HG02981 (cell line): ENCODE data around the gene GPR87.

ENCODE experiments used
- ATAC-seq: cut with Tn5 transposase; IDR thresholded peaks from one replicate; pipeline ENCODE4 v1.9.1; 2021; ENCODE audit warnings: mild to moderate bottlenecking, moderate library complexity; ENCODE audit not compliant: unreplicated experiment

GPR87 gene

DNA sequence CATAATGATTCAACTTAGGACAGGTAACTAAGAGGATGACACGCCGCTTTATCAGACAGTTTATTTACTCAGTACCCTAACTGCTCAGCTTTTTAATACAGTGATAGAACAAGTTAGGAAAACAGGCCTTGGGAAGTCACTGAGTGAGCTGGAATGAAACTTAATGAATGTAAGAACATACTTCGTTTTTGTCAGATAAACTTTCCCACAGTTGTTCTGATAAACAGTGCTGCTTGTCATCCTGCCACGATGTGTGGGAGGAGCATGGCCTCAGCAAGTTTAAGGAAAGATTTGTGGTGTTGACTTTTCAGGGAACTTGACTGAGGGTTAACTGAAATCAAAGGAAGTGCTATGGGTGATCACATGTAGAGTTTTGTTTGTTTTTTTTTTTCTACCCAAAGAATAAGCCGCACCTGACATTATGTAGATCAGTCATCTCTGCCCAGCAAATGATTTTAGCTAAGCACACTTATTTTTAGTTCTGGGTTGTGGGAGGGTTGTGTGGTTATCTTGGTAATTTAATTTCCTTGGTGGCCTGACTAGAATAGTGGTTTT, 32.6 kb downstream of the GPR87 start:
- ATAC-seq = no peak

DNA sequence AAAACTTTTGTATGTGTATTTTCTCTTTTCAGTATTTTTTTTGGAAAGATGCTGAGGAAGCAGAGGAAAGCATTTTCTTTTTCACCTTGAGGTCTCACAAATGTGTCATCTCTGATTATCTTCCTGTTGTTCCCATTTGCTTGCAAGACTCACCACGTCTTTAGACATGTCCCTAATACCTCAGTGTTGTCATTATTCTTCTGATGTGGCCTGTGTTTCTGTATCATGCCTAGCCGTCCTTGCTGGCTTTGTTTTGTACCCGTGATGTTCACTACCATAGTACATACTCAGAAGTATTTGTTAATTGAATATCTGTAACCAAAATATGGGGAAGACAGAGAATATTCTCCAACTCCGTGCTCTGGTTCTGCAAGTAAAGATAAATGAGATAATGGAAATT, 33.2 kb downstream of the GPR87 start:
- ATAC-seq = no peak

DNA sequence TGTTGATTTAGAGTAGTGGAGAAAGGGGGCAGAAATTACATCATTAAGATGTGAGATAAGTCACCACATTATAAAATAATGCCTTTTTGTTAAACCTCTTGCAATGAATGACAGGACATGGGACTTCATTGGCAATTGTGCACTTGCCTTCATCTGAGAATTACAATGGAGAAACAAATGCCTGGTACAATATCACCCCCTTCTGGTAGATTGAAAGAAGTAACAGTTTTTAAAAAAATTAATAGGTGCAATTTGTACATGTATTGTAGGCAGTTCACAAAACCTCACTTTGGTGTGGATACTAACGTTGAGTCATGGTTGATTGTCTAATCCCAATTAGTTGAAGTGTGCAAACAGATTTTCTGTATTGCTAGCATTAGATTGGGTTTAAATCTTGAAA, 33.7 kb downstream of the GPR87 start:
- ATAC-seq = no peak

DNA sequence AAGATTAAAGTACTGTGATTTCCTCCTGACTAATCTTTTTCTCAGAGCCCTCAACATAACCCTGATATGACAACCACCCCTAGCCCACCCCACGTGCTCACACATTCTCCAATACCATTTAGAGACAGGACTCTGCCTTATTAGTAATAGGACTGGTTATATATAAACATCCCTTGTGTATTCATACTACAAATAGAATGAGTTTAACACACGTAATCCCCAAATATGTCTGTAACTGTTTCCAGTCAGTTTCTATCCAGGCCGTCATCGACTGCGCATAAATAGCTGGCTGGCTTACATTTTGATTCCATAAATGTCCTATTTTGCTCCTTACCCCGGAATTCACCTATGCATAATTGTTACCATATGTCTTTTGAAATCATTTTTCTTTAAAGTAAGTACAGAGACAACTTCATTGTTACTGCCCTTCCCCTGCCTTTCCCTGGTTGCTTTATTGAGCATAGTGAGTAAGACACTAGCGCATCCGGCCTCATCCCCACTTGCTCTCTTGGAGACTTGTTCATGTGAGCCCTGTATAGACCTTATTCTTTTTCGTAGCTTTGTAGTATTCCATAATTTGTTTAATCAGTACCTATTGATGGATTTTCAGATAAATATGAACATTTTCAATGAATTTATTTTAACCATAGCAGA, 34.8 kb downstream of the GPR87 start:
- no peak for ATAC-seq

DNA sequence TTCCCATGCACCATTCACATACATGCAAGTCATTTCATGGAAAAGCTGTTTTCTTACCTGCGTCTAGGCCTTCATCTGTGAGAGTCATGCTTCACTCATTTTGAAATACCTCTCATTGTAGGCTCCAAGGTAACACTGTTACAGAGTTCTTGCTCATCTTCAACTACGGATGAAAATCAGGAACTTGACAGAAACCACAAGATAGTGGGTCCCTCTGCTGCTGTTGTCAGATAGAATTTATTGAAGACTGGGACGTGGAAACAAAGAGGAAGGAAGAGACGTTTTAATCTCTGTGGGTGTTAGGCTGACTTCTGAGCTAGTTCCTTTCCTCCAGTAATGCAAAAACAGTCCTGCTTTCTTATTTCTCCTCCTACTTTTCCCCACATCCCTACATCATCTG, 38.4 kb downstream of the GPR87 start, which contains the start of gene P2RY14:
P2RY14 (minus strand) TSS at position 313 of the 400 bp plus-strand sequence. CDS start 64,226 bp downstream, outside the sequence.
- no peak for ATAC-seq

DNA sequence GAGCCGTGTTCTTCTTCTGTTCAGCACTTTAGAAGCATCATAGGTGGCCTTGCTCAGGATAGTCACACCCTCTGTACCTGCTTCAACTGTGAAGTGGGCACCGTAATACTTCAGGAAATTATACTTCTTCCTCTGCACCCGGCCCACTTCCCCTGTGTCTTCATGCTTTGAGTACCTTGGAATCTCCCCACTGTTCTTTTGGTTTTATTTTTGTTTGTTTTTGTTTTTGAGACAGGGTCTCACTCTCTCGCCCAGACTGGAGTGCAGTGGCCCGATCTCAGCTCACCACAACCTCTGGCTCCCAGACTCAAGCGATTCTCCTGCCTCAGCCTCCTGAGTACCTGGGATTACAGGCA, 40.0 kb downstream of the GPR87 start:
- peak; percentile 60 for ATAC-seq

DNA sequence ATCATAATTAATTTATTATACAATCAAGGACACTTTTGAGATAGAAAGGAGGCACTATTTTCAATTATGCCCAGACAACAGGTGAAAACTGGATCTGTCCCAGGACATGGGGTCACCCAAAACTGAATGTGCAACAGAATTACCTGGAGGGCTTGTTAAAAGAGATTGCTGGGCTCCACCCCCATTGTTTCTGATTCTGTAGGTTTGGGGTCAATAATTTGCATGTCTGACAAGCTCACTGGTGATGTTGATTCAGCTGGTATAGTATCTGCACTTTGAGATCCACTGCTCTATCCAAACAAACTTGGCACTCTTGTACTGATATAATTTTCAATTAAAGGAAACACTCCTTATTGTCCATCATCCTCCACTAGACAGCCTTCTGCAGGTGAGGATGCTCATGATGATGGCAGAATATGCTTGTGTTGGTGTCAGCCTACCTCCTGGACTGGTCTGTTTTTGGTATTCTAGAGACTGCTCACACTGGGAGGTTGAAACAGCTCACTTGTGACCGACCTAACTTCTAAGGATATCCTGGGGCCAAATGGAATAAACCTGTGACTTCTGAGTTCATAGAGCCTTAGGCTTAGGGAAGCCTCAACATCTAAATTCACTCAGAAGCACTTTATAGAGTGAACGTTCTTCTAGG, 40.5 kb downstream of the GPR87 start:
- peak; percentile 30 for ATAC-seq

DNA sequence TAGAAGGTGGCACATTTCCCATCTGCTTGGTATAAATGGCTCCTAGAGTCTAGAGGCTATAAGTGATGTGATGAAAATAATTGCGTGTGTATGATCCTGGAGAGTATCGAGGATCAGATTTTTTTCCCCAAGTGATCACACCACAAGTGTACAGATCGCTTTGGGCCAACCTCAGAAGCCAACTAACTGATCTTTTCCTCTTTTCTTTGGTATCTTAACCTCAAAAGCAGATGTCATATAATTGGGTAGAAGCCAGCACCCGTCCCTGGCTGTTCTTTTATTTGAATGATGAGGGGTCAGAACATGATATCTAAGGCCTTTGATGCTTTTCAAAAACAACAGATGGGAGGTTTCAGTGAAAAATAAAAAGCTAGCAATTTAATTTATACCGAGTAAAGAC, 41.5 kb downstream of the GPR87 start:
- no peak for ATAC-seq

DNA sequence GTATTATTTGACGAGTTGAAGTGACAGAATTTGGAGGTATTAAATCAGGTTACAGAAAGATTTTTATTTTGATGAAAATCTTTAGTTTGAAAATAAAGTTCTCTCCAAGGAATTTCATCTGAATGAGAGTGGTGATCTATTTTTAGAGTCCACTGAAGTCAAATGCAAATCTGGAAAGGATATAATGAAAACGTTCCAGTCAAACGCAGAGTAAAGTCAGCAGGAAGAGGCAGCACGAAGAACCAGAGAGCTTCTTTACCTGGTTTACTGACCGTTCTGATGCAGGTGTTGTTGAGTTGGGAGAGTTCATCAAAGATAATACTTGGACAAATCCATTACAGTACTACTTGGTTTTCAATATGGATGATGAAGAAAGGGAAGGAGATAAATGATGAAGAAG, 47.0 kb downstream of the GPR87 start:
- no peak for ATAC-seq

DNA sequence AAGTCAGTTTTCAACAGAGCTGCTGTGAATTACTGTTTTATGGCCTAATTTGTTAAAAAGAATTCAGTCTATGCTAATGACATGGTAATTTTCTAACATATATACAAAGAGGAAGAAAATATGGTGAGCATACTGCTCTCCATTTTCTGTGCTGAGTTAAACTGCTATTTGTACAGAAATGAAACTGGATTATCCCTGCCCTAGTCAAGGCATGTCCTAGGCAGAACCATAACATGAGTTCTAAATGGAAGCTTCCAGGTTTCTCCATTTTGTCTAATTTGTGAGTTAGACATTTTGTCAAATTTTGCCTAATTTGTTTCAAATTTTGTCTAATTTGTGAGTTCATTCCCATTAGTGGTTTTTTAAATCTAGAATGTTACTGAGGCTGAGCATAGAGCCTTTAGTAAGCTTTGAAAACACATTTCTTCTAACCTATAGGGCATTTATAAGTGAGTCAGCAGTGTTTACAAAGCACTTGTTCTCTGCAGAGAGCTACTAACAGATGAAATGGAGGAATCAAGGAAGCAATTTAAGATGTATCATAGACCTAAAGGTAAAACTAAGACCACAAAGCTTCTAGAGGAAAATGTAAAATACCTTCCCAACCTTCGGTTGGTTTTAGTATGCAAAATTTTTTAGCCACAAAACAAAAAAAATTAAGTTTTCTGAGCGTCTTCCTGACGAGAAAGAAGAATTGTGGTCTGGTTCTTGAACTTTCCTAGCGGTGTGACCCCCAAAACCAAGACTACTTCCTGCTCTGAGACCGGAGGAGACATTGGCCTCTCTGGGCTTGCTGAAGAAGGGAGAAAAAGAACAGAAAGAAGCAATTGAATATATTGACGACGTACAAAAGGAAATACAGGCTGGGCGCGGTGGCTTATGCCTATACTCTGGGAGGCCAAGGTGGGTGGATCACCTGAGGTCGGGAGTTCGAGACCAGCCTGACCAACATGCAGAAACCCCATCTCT, 48.1 kb downstream of the GPR87 start:
- peak; percentile 52 for ATAC-seq

DNA sequence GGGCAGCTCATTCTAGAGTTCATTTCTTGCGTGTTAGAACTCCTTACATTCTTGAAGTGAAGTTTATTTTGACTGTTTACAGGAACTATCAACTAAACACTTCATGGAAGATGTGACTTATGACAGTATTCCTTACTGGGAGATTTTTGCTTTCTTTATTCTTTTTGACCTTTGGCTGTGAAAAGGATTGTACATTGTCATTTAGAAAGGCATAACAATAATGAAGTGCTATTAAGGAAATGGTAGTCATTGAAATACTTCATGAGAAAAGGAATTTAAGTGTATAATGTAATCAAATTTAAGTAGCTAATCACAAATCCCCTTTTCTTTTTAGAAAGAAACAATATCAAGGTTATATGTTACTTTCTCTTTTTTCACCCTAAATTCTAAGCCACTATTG, 49.6 kb downstream of the GPR87 start:
- ATAC-seq = no peak

DNA sequence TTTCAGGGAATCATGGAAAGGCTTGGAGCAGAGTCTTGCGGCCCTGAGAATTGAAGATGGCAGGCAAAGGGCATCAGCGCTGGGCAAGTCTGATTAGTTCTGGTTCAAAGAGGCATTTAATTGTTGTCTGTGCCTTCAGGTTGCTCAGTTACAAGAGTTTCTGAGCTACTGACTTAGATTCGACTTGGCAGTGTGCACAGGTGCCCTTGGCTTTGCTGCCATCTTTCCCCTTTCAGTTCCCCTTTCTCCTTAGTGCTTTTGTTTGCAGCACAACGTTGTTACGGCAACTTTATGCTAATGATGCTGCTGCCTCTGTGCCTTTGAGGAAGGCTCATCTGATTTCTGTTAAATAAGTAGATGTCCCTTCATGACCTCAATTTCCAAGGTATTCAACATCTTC, 50.8 kb downstream of the GPR87 start:
- peak; percentile 96 for ATAC-seq

DNA sequence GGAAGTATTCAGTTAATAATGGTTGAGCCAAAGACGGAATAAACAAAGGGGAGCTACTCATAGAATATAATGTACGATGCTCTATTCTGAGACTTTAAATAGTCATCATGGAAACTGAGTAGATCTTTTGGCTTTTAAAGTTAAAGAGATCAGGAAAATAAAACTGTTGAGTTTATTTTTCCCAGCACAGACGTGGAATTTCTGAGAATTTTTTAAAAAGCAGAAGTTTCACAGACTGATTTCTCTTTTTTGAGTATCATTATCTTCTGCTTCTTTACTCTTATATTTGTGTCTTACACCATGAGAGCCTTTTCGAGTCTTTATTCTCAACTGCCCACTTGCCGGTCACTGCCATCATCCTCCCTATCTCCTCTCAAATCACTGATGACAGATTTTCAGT, 51.5 kb downstream of the GPR87 start:
- no peak for ATAC-seq

DNA sequence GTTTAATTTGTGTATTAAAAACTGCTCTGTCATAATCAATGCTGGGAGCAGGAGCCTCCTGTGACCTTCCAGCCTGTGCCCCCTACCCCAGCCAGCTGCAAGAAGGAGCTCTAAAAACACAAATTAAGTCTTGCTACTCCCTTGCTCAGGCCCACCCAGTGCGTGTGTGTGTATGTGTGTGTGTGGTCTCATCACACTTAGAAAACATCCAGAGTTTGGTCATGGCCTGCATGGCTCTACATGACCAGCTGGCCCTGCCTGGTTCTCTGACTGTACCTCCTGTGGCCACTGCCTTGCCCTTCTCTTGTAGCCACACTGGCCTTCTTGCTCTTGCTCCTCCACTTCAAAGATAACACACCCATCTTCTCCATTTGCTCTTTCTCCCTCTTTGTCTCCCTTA, 52.0 kb downstream of the GPR87 start:
- ATAC-seq = no peak

DNA sequence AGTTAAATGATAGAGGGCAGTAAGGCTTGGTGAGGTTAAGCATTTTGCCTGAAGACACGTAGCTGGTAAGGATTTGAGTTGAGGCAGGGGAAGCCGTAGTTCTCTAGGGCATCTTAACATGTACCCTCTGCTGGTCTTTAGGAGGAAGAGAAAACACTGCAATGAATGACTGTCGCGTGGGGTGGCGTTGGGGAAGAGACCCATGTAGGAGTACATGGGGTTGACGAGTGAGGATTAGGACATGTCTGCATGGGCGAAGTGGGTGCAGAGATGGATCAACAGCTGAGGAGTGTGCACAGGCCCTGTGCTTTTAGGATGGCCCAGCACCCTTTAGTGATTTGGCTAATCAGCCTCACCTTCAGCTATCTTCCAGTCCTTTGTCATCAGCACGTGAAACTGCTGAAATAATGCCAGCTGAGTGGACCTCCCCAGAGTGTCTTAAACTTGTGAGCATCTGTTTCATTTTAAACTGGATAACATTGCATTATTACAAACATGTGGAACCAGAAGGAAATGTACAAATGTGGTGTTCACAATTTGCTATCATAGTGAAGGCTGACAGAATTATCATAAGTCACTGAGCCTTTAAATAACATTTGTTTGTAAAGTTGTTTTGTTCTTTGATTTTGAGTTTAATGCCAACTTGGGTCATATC, 53.6 kb downstream of the GPR87 start:
- no peak for ATAC-seq

DNA sequence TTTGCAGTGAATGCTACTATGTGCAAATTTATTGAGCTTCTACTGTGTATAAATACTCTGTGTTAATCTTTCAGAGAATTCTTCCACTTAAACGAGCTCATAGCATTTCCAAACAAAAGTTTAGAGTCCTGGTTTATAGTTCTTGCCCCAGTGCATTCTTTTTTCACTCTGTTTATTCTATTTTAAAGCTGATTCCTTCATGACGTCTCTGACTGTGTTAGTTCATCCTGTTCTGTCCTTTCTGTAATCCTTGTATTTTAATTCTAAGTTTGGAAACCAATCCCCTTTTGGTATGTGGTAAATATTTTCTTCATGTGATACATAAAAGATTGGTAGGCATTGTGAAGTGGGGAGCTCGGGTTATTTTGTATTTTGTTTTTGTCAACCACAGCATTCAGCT, 57.0 kb downstream of the GPR87 start:
- ATAC-seq = no peak

DNA sequence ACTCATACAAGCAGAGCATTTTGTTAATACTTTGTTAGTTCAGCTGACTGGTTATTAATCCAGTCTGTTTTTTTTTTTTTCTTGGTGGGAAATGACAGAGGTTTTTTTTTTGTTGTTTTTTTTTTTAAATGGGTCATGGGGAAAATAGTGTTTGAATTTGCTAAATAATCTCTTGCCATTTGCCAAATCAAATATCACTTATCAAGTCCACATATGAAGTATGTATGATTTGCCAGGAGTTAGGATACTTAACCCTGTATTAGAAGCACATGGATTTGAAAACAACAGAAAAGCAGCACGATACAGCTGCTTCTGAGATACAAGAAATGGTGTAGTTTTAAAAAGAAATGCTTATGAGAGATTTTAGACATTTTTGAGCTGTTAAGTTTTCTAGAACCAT, 59.9 kb downstream of the GPR87 start:
- no peak for ATAC-seq

DNA sequence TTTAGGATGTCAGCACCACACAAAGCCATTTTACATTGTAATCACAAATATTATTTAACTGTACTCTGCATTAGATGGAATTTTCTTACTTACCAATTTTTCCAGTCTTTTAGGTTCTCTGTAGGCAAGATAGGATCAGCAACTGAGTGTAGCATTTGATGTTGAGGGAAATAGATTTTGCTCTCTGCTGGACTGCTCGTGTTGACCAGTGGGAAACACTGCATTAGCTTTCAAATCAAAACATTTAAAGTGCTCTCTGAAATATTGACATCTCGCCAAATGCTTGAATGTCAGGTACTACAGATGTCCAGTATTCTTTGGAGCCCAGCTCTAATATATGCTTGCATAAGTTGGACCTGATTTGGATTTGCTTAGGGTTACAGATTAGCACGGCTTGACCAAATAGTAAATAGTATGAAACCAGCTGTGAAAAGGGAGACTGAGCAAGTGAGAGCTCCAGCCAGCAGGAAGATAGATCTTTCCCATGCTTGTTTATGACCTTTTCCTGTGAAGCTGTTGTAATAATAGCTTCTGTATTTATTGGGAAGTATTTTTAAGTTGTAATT, 67.8 kb downstream of the GPR87 start:
- ATAC-seq = no peak
